WI38 (cell line): ENCODE results near the gene UBE2D3.

Experiments used
- H3K4me3 ChIP-seq: 2 replicates; pipeline ENCODE4 v1.5.1; 2011; ENCODE audit warnings: low read depth, mild to moderate bottlenecking, control low read depth, low read length
- CTCF ChIP-seq: IDR thresholded peaks from 2 replicates; pipeline ENCODE4 v1.5.1; 2012; ENCODE audit warnings: low read depth, mild to moderate bottlenecking, control low read depth, low read length

Gene UBE2D3

GRCh38 chr4:102787944-102788343 lies 39.4 kb downstream of the UBE2D3 start:
- H3K4me3 ChIP-seq, result no peak overlapping the region
- no peak for TF ChIP-seq CTCF

GRCh38 chr4:102787096-102787881 lies 40.1 kb downstream of the UBE2D3 start:
- no peak for TF ChIP-seq CTCF
- H3K4me3 ChIP-seq, result no peak overlapping the region

GRCh38 chr4:102786279-102786678 lies 41.1 kb downstream of the UBE2D3 start:
- H3K4me3 ChIP-seq, result no peak overlapping the region
- no peak for TF ChIP-seq CTCF

GRCh38 chr4:102783006-102783405 lies 44.3 kb downstream of the UBE2D3 start:
- H3K4me3 ChIP-seq, result no peak overlapping the region
- TF ChIP-seq CTCF, result no peak

GRCh38 chr4:102781570-102781969 lies 45.8 kb downstream of the UBE2D3 start:
- no peak for TF ChIP-seq CTCF
- no peak overlapping the region for H3K4me3 ChIP-seq

GRCh38 chr4:102780476-102781144 lies 46.7 kb downstream of the UBE2D3 start:
- H3K4me3 ChIP-seq, result no peak overlapping the region
- no peak for TF ChIP-seq CTCF

GRCh38 chr4:102779204-102779603 lies 48.1 kb downstream of the UBE2D3 start:
- TF ChIP-seq CTCF, result no peak
- H3K4me3 ChIP-seq, result no peak overlapping the region
